Mammary epithelial cell (primary cell): ENCODE measurements around the gene KCTD15.

ENCODE experiments used
- EZH2 ChIP-seq: IDR thresholded peaks from 2 replicates; pipeline ENCODE4 v1.6.1; 2012; ENCODE audit warnings: low read length, inconsistent platforms, borderline replicate concordance
- TF ChIP-seq, protein P1 (sequence below), 2 donors: IDR thresholded peaks in 1 of 2; conservative IDR thresholded peaks in 1 of 2; 2 replicates each; pipeline ENCODE4 v1.5.1; 2011 to 2012; ENCODE audit warnings: inconsistent platforms in 2 of 2, low read length in 2 of 2, mild to moderate bottlenecking in 2 of 2, control low read depth in 1 of 2, low read depth in 1 of 2; ENCODE audit not compliant: insufficient read depth in 1 of 2; ENCODE audit errors: extremely low read depth in 1 of 2

DNA sequence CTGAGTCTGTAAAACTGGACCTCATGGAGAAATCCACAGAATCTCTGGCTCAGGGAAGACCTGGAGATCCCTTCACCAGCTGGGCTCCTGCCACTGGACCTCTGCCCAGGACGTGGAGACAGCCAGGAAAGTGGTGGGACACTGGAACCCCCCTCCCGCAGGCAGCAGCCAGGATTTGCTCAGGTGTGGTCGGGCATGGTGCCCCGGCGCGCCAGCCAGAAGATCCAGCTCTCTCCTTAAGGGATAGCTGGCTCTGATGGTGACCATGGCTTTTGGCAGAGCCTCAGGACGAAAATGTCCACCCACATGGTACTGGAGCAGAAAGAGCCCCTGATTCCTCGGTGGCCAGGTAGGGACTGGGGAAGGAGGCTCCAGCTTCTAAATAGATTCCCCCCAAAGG is 26.6 kb upstream of the KCTD15 start:
- TF ChIP-seq EZH2, result no peak
- TF ChIP-seq, protein P1, sequence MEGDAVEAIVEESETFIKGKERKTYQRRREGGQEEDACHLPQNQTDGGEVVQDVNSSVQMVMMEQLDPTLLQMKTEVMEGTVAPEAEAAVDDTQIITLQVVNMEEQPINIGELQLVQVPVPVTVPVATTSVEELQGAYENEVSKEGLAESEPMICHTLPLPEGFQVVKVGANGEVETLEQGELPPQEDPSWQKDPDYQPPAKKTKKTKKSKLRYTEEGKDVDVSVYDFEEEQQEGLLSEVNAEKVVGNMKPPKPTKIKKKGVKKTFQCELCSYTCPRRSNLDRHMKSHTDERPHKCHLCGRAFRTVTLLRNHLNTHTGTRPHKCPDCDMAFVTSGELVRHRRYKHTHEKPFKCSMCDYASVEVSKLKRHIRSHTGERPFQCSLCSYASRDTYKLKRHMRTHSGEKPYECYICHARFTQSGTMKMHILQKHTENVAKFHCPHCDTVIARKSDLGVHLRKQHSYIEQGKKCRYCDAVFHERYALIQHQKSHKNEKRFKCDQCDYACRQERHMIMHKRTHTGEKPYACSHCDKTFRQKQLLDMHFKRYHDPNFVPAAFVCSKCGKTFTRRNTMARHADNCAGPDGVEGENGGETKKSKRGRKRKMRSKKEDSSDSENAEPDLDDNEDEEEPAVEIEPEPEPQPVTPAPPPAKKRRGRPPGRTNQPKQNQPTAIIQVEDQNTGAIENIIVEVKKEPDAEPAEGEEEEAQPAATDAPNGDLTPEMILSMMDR (conservative IDR thresholded peaks at IDR 0.05 in 1 of 2, IDR thresholded peaks at IDR 0.05 in 1 of 2; ENCODE audit: extremely low read depth in 1 of 2, insufficient read depth in 1 of 2, low read depth in 1 of 2, low read length in 2 of 2), result no peak
